22Rv1 (cell line): ENCODE data around the gene IL22RA2.

Experiments used
- H3K27ac ChIP-seq: fragments of 450-650 bp; 2 replicates; pipeline ENCODE4 v1.5.1; 2017
- ZFX ChIP-seq: fragments of 450-650 bp; IDR thresholded peaks from 2 replicates; pipeline ENCODE4 v1.6.1; 2017; ENCODE audit warnings: antibody characterized with exemption, borderline replicate concordance
- TF ChIP-seq, protein P1 (sequence below): fragments of 450-650 bp; IDR thresholded peaks from 2 replicates; pipeline ENCODE4 v1.5.1; 2017; ENCODE audit warnings: mild to moderate bottlenecking

IL22RA2 gene

GRCh38 chr6:137163732-137164318, 9.6 kb downstream of the IL22RA2 start:
- no peak overlapping the region for H3K27ac ChIP-seq
- no peak for TF ChIP-seq ZFX
- TF ChIP-seq, protein P1, sequence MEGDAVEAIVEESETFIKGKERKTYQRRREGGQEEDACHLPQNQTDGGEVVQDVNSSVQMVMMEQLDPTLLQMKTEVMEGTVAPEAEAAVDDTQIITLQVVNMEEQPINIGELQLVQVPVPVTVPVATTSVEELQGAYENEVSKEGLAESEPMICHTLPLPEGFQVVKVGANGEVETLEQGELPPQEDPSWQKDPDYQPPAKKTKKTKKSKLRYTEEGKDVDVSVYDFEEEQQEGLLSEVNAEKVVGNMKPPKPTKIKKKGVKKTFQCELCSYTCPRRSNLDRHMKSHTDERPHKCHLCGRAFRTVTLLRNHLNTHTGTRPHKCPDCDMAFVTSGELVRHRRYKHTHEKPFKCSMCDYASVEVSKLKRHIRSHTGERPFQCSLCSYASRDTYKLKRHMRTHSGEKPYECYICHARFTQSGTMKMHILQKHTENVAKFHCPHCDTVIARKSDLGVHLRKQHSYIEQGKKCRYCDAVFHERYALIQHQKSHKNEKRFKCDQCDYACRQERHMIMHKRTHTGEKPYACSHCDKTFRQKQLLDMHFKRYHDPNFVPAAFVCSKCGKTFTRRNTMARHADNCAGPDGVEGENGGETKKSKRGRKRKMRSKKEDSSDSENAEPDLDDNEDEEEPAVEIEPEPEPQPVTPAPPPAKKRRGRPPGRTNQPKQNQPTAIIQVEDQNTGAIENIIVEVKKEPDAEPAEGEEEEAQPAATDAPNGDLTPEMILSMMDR: no peak

DNA sequence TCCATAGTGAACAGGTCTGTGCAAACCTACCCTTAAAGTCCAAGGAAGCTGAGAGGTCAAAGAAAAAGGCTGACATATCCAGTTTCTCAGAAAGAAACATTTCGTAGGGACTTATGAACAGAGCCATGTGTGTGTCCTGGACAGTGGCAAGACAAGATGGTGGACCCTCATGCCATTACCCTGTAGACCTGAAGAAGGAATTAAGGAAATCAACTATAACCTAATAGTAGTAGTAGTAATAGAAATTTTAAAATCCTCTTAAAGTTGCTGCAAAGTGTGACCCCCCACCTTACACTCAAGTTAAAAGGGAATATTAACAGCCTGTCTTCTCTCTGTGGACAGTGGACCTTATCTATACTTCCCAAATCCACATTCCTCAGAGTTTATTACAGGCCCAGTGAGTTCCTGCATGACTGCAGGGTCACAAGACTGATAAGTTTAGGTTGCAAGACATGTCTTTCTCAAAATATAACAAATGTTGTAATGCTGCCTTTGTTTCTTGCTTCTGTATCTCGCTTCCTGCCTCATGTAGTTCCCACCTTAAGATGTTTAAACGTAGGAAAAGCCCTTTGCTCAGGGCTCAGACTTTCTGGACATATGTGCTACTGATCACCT, 10.6 kb downstream of the IL22RA2 start:
- no peak overlapping the region for H3K27ac ChIP-seq
- TF ChIP-seq, protein P1: no peak
- TF ChIP-seq ZFX: no peak

- TF ChIP-seq, protein P1: no peak
- TF ChIP-seq ZFX: no peak
Observed at GRCh38 chr6:137161949-137162348, 11.5 kb downstream of the IL22RA2 start.

DNA sequence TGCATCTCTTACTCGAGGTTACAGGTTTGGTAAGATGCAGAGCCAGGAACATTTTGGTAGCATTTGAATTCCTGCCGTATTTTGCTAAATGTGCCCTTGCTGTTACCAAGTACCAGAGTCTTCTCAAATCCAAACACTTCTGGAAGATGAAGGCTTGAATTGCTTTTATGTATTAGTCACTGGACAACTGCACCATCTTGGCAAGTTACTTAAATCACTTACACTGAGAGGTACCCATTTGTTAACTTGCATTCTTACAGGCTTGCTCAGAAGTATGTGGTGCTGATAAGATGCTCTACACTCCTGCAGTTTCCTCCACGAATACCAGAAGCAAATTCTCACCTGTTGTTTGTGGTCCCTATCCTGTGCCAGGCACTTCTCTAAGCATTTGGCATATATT, 12.7 kb downstream of the IL22RA2 start:
- H3K27ac ChIP-seq: no peak overlapping the region
- no peak for TF ChIP-seq ZFX
- TF ChIP-seq, protein P1: no peak

More at GRCh38 chr6:137161949-137162348, 11.5 kb downstream of the IL22RA2 start:
- no peak overlapping the region for H3K27ac ChIP-seq

DNA sequence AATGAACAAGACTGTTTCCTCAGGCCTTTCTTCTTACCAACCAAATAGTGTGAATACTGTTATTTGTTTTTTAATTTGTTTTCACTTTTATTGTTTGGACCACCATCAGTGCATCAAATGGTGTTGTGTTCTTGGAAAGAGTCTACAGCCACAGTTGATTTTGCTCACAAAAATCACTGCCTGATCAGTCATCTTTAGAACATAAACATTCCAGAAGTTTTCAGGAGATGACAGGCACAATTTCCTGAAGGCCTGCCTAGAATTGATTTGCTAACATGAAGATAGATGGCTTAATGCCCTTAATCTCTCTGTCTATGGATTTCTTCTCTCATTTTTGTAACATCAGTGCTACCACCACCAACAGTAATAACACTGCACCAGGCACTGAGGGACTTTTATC, 13.5 kb downstream of the IL22RA2 start:
- TF ChIP-seq, protein P1: no peak
- no peak for TF ChIP-seq ZFX
- H3K27ac ChIP-seq: no peak overlapping the region

GRCh38 chr6:137157601-137158000, 15.8 kb downstream of the IL22RA2 start:
- no peak for TF ChIP-seq ZFX
- TF ChIP-seq, protein P1: no peak
- no peak overlapping the region for H3K27ac ChIP-seq

DNA sequence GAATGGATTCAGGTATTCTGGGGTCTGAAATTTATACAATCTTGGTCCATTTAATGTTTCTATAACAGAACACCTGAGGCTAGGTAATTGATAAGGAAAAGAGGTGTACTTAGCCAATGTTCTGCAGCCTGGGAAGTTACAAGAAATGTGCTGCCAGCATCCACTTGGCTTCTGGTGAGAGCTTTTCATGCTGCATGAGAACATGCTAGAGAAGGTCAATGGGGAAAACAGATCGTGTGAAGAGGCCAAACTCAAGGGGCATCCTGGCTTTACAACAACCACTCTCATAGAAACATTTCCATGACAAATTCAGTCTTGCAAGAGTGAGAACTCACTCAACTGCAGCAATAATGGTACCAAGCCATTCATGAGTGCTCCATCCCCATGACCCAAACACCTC, 16.8 kb downstream of the IL22RA2 start:
- TF ChIP-seq, protein P1: no peak
- TF ChIP-seq ZFX: no peak
- H3K27ac ChIP-seq: no peak overlapping the region
